IMR-90 (cell line): ENCODE data around the gene SERPIND1.

Experiments used
- BHLHE40 ChIP-seq: fragments of 150-350 bp; IDR thresholded peaks from 2 replicates; pipeline ENCODE4 v1.6.1; 2016; ENCODE audit warnings: mild to moderate bottlenecking, low read depth, low read length
- CEBPB ChIP-seq: IDR thresholded peaks from 2 replicates; pipeline ENCODE4 v1.6.1; 2012; ENCODE audit warnings: low read depth, low read length, improper control_type of control experiment
- ELK1 ChIP-seq: fragments of 150-350 bp; IDR thresholded peaks from 2 replicates; pipeline ENCODE4 v1.6.1; 2016; ENCODE audit warnings: low read depth, mild to moderate bottlenecking, low read length, moderate library complexity, borderline replicate concordance
- MAFK ChIP-seq: IDR thresholded peaks from 2 replicates; pipeline ENCODE4 v1.6.1; 2012; ENCODE audit warnings: low read depth, low read length, improper control_type of control experiment
- MXI1 ChIP-seq: IDR thresholded peaks from 2 replicates; pipeline ENCODE4 v1.6.1; 2012; ENCODE audit warnings: low read depth, mild to moderate bottlenecking, low read length, moderate library complexity, borderline replicate concordance
- NFE2L2 ChIP-seq: fragments of 150-350 bp; IDR thresholded peaks from 2 replicates; pipeline ENCODE4 v1.6.1; 2016; ENCODE audit warnings: low read depth, mild to moderate bottlenecking, low read length
- POLR2A ChIP-seq: IDR thresholded peaks from 2 replicates; pipeline ENCODE4 v1.6.1; 2012; ENCODE audit warnings: mild to moderate bottlenecking, low read depth, low read length
- SMC3 ChIP-seq: fragments of 150-350 bp; IDR thresholded peaks from 2 replicates; pipeline ENCODE4 v1.6.1; 2016; ENCODE audit warnings: low read depth, mild to moderate bottlenecking, antibody characterized with exemption, low read length, moderate library complexity
- TF ChIP-seq, protein P1 (sequence below): conservative IDR thresholded peaks from 2 replicates; pipeline ENCODE4 v1.5.1; 2012; ENCODE audit warnings: mild to moderate bottlenecking, low read depth, low read length, improper control_type of control experiment

- TF ChIP-seq MXI1: no peak
- TF ChIP-seq, protein P1, sequence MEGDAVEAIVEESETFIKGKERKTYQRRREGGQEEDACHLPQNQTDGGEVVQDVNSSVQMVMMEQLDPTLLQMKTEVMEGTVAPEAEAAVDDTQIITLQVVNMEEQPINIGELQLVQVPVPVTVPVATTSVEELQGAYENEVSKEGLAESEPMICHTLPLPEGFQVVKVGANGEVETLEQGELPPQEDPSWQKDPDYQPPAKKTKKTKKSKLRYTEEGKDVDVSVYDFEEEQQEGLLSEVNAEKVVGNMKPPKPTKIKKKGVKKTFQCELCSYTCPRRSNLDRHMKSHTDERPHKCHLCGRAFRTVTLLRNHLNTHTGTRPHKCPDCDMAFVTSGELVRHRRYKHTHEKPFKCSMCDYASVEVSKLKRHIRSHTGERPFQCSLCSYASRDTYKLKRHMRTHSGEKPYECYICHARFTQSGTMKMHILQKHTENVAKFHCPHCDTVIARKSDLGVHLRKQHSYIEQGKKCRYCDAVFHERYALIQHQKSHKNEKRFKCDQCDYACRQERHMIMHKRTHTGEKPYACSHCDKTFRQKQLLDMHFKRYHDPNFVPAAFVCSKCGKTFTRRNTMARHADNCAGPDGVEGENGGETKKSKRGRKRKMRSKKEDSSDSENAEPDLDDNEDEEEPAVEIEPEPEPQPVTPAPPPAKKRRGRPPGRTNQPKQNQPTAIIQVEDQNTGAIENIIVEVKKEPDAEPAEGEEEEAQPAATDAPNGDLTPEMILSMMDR: no peak
- TF ChIP-seq POLR2A: no peak
- no peak for TF ChIP-seq BHLHE40
- no peak for TF ChIP-seq NFE2L2
- no peak for TF ChIP-seq ELK1
- TF ChIP-seq MAFK: no peak
- no peak for TF ChIP-seq CEBPB
- TF ChIP-seq SMC3: no peak
Measured at GRCh38 chr22:20788627-20789344, 14.9 kb downstream of the SERPIND1 start.
